SH-SY5Y (cell line): ENCODE data around the gene WDR47.
A peak's percentile ranks its signal among the peaks of the same experiment; 100 is the strongest.

ENCODE experiments used
- GATA2 ChIP-seq: IDR thresholded peaks from 2 replicates; pipeline ENCODE4 v1.6.1; 2011; ENCODE audit warnings: mild to moderate bottlenecking, low read depth, low read length
- GATA3 ChIP-seq: IDR thresholded peaks from 2 replicates; pipeline ENCODE4 v1.6.1; 2011; ENCODE audit warnings: low read depth, mild to moderate bottlenecking, low read length, moderate library complexity

GRCh38 chr1:108963052-108963686 is 78.7 kb downstream of the WDR47 start, which contains the start of gene CLCC1:
- TF ChIP-seq GATA2 (0 out of 2 replicates have a peak, but pooled peaks have one; percentile 4), GATA3 (no peak)
